ENCODE data around the gene MFGE8.

MFGE8 gene

GRCh38 chr15:88876573-88876972, 36.6 kb downstream of the MFGE8 start:
- in situ Hi-C loops (cut with HindIII; ENCODE audit: low sequenced_read_pairs): loop anchor here (10.0 kb wide), 1 partner anchor 222 kb away; no protein-coding TSS in a partner anchor

- in situ Hi-C loops (cut with HindIII; ENCODE audit: low sequenced_read_pairs): loop anchor here (10.0 kb wide), 1 partner anchor 220 kb away; no protein-coding TSS in a partner anchor
These were observed 38.5 kb downstream of the MFGE8 start for GRCh38 chr15:88874684-88875083.

GRCh38 chr15:88874275-88874674, 38.9 kb downstream of the MFGE8 start:
- in situ Hi-C loops (cut with HindIII; ENCODE audit: low sequenced_read_pairs): loop anchor here (10.0 kb wide), 1 partner anchor 219 kb away; no protein-coding TSS in a partner anchor

- in situ Hi-C loops (cut with HindIII; ENCODE audit: low sequenced_read_pairs): loop anchor here (10.0 kb wide), 1 partner anchor 219 kb away; no protein-coding TSS in a partner anchor
These were observed 39.4 kb downstream of the MFGE8 start for GRCh38 chr15:88873786-88874185.

- in situ Hi-C loops (cut with HindIII; ENCODE audit: low sequenced_read_pairs): loop anchor here (10.0 kb wide), 1 partner anchor 218 kb away; no protein-coding TSS in a partner anchor
These were observed 40.5 kb downstream of the MFGE8 start for GRCh38 chr15:88872706-88873105.

DNA sequence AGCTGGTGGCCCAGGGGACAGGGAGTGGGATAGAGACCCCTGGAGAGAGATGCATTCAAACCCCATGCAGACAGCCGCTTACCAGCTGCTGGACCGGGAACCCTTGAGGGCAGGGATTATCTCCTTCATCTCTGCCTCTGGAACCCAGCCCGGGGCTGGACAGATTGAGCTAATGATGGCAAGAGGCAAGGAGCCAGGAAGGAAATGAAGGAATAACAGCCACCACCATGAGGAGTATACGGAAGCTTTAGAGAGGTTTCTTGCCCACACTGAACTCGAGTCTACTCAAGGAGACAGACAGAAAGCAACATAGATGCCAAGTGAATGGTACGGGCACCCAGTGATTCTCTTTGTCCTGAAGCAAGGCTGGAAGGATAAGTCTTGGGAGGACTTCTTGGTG, 41.1 kb downstream of the MFGE8 start:
- in situ Hi-C loops (cut with HindIII; ENCODE audit: low sequenced_read_pairs): loop anchor here (10.0 kb wide), 1 partner anchor 217 kb away; no protein-coding TSS in a partner anchor

GRCh38 chr15:88871313-88871712, 41.9 kb downstream of the MFGE8 start:
- in situ Hi-C loops (cut with HindIII; ENCODE audit: low sequenced_read_pairs): loop anchor here (10.0 kb wide), 1 partner anchor 217 kb away; no protein-coding TSS in a partner anchor

GRCh38 chr15:88866295-88866881, 46.8 kb downstream of the MFGE8 start:
- in situ Hi-C loops (cut with HindIII; ENCODE audit: low sequenced_read_pairs): no loop called here

GRCh38 chr15:88865498-88866099, 47.6 kb downstream of the MFGE8 start:
- in situ Hi-C loops (cut with HindIII; ENCODE audit: low sequenced_read_pairs): no loop called here

DNA sequence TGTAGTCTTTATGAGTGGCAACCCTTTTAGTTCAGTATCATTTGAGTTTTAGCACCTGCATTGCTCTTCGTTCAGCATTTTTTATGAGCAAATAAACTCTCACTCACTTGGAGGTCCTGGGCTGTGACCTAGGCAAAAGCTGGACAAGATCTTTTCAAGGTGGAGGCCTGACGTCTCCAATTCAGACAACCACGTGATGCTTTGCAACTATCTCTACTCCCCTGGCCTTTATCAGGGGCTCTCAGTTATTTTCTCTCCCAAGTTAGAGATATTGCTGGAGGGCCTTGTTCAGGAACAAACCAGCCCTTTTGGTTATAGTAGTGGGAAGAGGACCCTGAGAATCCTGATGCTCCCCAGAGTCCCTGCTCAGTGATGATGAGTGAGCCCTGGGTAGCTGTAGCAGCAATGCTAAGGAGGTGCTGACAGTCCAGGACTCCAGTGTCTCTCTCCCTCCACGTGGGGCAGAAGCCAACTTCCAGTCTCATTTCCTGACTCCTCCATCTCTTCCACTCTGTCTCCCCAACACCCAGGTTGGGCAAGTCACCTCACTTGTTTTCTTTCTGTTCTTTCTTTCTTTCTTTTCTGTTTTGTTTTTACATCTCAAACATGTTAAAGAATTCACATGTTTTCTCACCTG, 48.2 kb downstream of the MFGE8 start:
- in situ Hi-C loops (cut with HindIII; ENCODE audit: low sequenced_read_pairs): no loop called here

- in situ Hi-C loops (cut with HindIII; ENCODE audit: low sequenced_read_pairs): no loop called here
These were observed 49.8 kb downstream of the MFGE8 start for GRCh38 chr15:88863412-88863811.

GRCh38 chr15:88860212-88860611, 53.0 kb downstream of the MFGE8 start:
- in situ Hi-C loops (cut with HindIII; ENCODE audit: low sequenced_read_pairs): no loop called here

- in situ Hi-C loops (cut with HindIII; ENCODE audit: low sequenced_read_pairs): no loop called here
These were observed 53.6 kb downstream of the MFGE8 start for GRCh38 chr15:88859550-88859949.

- in situ Hi-C loops (cut with HindIII; ENCODE audit: low sequenced_read_pairs): no loop called here
These were observed 54.2 kb downstream of the MFGE8 start for GRCh38 chr15:88858934-88859333.

DNA sequence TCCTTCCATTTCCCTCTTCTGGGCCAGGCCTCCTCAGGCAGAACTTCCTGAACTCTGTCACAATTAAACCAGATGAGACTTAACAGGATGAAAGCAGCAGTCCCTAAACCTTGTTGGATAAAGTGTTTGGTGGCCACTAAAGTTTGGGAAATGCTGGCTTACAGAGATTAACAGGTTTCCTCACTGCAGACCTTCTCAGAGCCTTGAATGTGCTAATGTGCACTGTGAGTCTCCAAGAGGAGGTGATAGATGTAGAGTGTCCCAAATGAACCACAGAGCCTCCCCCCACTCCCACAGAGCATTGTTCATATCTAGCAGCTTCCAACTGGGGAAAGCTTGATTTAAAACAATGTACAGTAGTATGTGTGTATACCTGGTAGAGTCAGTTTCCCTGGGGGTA, 60.7 kb downstream of the MFGE8 start:
- in situ Hi-C loops (cut with HindIII; ENCODE audit: low sequenced_read_pairs): no loop called here

- in situ Hi-C loops (cut with HindIII; ENCODE audit: low sequenced_read_pairs): no loop called here
These were observed 63.7 kb downstream of the MFGE8 start for GRCh38 chr15:88849376-88850072.

All from DLD1 (cell line).